HepG2 (cell line): ENCODE results near the gene RIMKLB. TPM values are rescaled to one million over a fixed set of nuclear protein-coding genes. Genes with fewer than 3 reads are reported as not detected.

Experiments used
- ATAC-seq: fragments of 200-7000 bp; cut with Tn5 transposase; 3 replicates; pipeline ENCODE4 v1.9.1; 2020; ENCODE audit warnings: mild to moderate bottlenecking, moderate library complexity
- BruUV-seq: library from RNA; stranded (reverse); fragments of 400-500 nt; replicated peaks from 2 replicates; lab custom pipeline; 2021; lab: Mats Ljungman, UMichigan
- CTCF ChIA-PET: fragments of 300-600 bp; formaldehyde crosslinking; extraction: SDS; loops from one replicate; lab custom pipeline; 2021; ENCODE audit warnings: low total read pairs, inconsistent platforms, low intra/inter-chr PET ratio; lab: Yijun Ruan, JAX
- POLR2A ChIA-PET: fragments of 350-600 bp; sonication (Branson Sonifier 250); formaldehyde crosslinking; loops from one replicate; lab custom pipeline; 2020; ENCODE audit warnings: antibody characterized with exemption, inconsistent platforms; lab: Yijun Ruan, JAX
- DNase-seq: peaks from one replicate; pipeline ENCODE4 v3.0.0-alpha.2; 2015; ENCODE audit warnings: low spot score
- FAIRE-seq: peaks from 3 replicates; lab custom pipeline; 2011; peaks lifted over from hg19 to GRCh38; lab: Jason Lieb, UNC
- H2AFZ ChIP-seq: one replicate; pipeline ENCODE4 v1.6.1; 2011; ENCODE audit warnings: low read length, inconsistent platforms
- H3K27ac ChIP-seq: fragments of 300-600 bp; 3 replicates; pipeline ENCODE4 v1.8.0; 2011; ENCODE audit warnings: mixed run types, mild to moderate bottlenecking, mixed read lengths, low read length, inconsistent platforms; ENCODE audit not compliant: insufficient read depth; ENCODE audit errors: extremely low read length
- H3K27me3 ChIP-seq, 2 experiments: fragments of 200-600 bp in 1 of 2; 2 replicates in 1 of 2; 3 replicates in 1 of 2; pipeline versions ENCODE4 v1.6.0 to v1.8.0; 2011; ENCODE audit warnings: low read length in 2 of 2, mild to moderate bottlenecking in 2 of 2, moderate library complexity in 2 of 2, inconsistent platforms in 1 of 2; ENCODE audit not compliant: insufficient read depth in 2 of 2, control insufficient read depth in 1 of 2
- H3K36me3 ChIP-seq, 2 experiments: fragments of 200-600 bp in 1 of 2; replicated peaks in 1 of 2; 2 replicates in 1 of 2; 3 replicates in 1 of 2; pipeline versions ENCODE4 v1.5.1 to v1.8.0; 2011; ENCODE audit warnings: low read length in 2 of 2, inconsistent platforms in 1 of 2; ENCODE audit not compliant: insufficient read depth in 2 of 2, control insufficient read depth in 1 of 2
- H3K4me1 ChIP-seq: 2 replicates; pipeline ENCODE4 v1.5.1; 2012; ENCODE audit warnings: low read length, inconsistent platforms; ENCODE audit not compliant: insufficient read depth
- H3K4me2 ChIP-seq: 2 replicates; pipeline ENCODE4 v1.6.0; 2011; ENCODE audit warnings: low read depth, low read length, inconsistent platforms
- H3K4me3 ChIP-seq, 3 experiments: fragments of 200-600 bp in 1 of 3; sonication (generic), shearing (Covaris generic) in 1 of 3; replicated peaks in 1 of 3; 2 replicates each; pipeline ENCODE4 v1.5.1; 2011 to 2016; ENCODE audit warnings: low read length in 3 of 3, inconsistent platforms in 2 of 3, low read depth in 2 of 3, mild to moderate bottlenecking in 2 of 3, control low read depth in 1 of 3, mixed read lengths in 1 of 3; ENCODE audit not compliant: insufficient read depth in 1 of 3
- H3K79me2 ChIP-seq: one replicate; pipeline ENCODE4 v1.6.1; 2011; ENCODE audit warnings: low read length, inconsistent platforms; ENCODE audit not compliant: insufficient read depth
- H3K9ac ChIP-seq: 2 replicates; pipeline ENCODE4 v1.6.0; 2011; ENCODE audit warnings: mild to moderate bottlenecking, low read depth, low read length, inconsistent platforms; ENCODE audit not compliant: insufficient read depth
- H3K9me3 ChIP-seq: 2 replicates; pipeline ENCODE4 v1.5.1; 2012; ENCODE audit warnings: mild to moderate bottlenecking, low read length
- H4K20me1 ChIP-seq: 2 replicates; pipeline ENCODE4 v1.6.0; 2011; ENCODE audit warnings: inconsistent platforms, mild to moderate bottlenecking, low read length, moderate library complexity; ENCODE audit not compliant: insufficient read depth
- ARID3A ChIP-seq: IDR thresholded peaks from 2 replicates; pipeline ENCODE4 v1.6.1; 2012; ENCODE audit warnings: low read depth, low read length, improper control_type of control experiment
- ELK4 ChIP-seq: sonication (generic); formaldehyde crosslinking; IDR thresholded peaks from 2 replicates; pipeline ENCODE4 v1.9.0; 2021; ENCODE audit warnings: missing genetic modification reagents, borderline replicate concordance
- HES4 ChIP-seq: sonication (generic); formaldehyde crosslinking; IDR thresholded peaks from 2 replicates; pipeline ENCODE4 v1.9.0; 2021; ENCODE audit warnings: mild to moderate bottlenecking, missing genetic modification reagents, borderline replicate concordance
- HNRNPLL ChIP-seq: fragments of 200-400 bp; formaldehyde crosslinking; IDR thresholded peaks from 2 replicates; pipeline ENCODE4 v1.6.1; 2017; ENCODE audit warnings: mild to moderate bottlenecking, low read depth, low read length; ENCODE audit not compliant: poor library complexity, severe bottlenecking
- PHF8 ChIP-seq: sonication (generic); formaldehyde crosslinking; IDR thresholded peaks from 2 replicates; pipeline ENCODE4 v1.5.0; 2020; ENCODE audit warnings: missing genetic modification reagents
- THAP7 ChIP-seq: sonication (generic); formaldehyde crosslinking; IDR thresholded peaks from 2 replicates; pipeline ENCODE4 v1.8.1; 2023; ENCODE audit warnings: mild to moderate bottlenecking, missing genetic modification reagents
- THAP9 ChIP-seq: sonication (generic); formaldehyde crosslinking; IDR thresholded peaks from 2 replicates; pipeline ENCODE4; 2020; ENCODE audit warnings: missing genetic modification reagents, mild to moderate bottlenecking, borderline replicate concordance
- ZNF20 ChIP-seq: sonication (generic); formaldehyde crosslinking; IDR thresholded peaks from 2 replicates; pipeline ENCODE4 v1.4.0; 2020; ENCODE audit warnings: mild to moderate bottlenecking, moderate library complexity, missing genetic modification reagents
- ZNF205 ChIP-seq: IDR thresholded peaks from 2 replicates; pipeline ENCODE4 v1.6.1; 2018; ENCODE audit warnings: missing biosample characterization, missing genetic modification reagents
- ZNF326 ChIP-seq: sonication (generic); formaldehyde crosslinking; IDR thresholded peaks from 2 replicates; pipeline ENCODE4 v1.4.0; 2020; ENCODE audit warnings: missing genetic modification reagents, borderline replicate concordance
- ZNF354B ChIP-seq: sonication (generic); formaldehyde crosslinking; IDR thresholded peaks from 2 replicates; pipeline ENCODE4 v1.8.0; 2022; ENCODE audit warnings: mild to moderate bottlenecking, missing genetic modification reagents
- WGBS: methylation state at CpG from one replicate; pipeline ENCODE4 v1.1.6; 2017; ENCODE audit warnings: low lambda C conversion rate; 5-methylcytosine and 5-hydroxymethylcytosine counted together
- in situ Hi-C: cut with HindIII; loops from 2 replicates; pipeline ENCODE4 v1.10.0; 2017; ENCODE audit warnings: low pct_unique_long_range_greater_than_20kb; ENCODE audit not compliant: extremely low pct_ligation_motif_present
- intact Hi-C: fragments of 100-400 bp; cut with micrococcal nuclease; formaldehyde crosslinking; loops from one replicate; pipeline ENCODE4 v1.10.0; 2022; ENCODE audit not compliant: unreplicated experiment
- polyA plus RNA-seq, 8 experiments: library from polyadenylated mRNA; depleted of rRNA in 3 of 8; stranded (reverse) in 7 of 8; unstranded in 1 of 8; fragments of >200 nt; fragmentation: Illumina TruSeq in 4 of 8; extraction: Trizol in 4 of 8; gene quantifications; 2 replicates each; pipeline versions ENCODE4 v1.2.1 to v1.2.3, GENCODE V29; 2011 to 2016; ENCODE audit warnings: low read depth in 4 of 8, missing spikeins in 1 of 8, mixed read lengths in 1 of 8; ENCODE audit not compliant: insufficient read depth in 1 of 8
- total RNA-seq, 5 experiments: library from RNA; depleted of rRNA; stranded (reverse); fragments of >200 nt; fragmentation: Illumina TruSeq; extraction: Trizol; gene quantifications; 2 replicates each; pipeline ENCODE4 v1.2.3, GENCODE V29; 2016; ENCODE audit warnings: low read depth in 1 of 5

RIMKLB gene
- total and polyA plus RNA-seq, 2 of the 13 experiments (the other 11 are each of a cell fraction or from before 2014, with no cell fraction given) = 0.33 to 0.40 TPM

GRCh38 chr12:8655421-8655820 lies 42.4 kb upstream of the RIMKLB start:
- H2AFZ ChIP-seq = peak overlapping the region; percentile 5
- no peak overlapping the region for H3K9ac ChIP-seq
- no peak overlapping the region for H3K4me2 ChIP-seq
- no peaks in the 10 kb centered on the region for H3K4me1 ChIP-seq
- WGBS = 26% methylated on average over 6 of the region's 6 CpGs
- H3K9me3 ChIP-seq = no peaks in the 10 kb centered on the region
- no peak overlapping the region for H3K4me3 ChIP-seq
- POLR2A ChIA-PET = no interaction called here
- no peaks in the 10 kb centered on the region for H4K20me1 ChIP-seq
- FAIRE-seq = no peak
- BruUV-seq = no TSS peak
- in situ Hi-C loops = no loop called here
- no peak for ATAC-seq
- DNase-seq = no peak
- CTCF ChIA-PET = no interaction called here
- no peaks in the 10 kb centered on the region for H3K79me2 ChIP-seq
- no peaks in the 10 kb centered on the region for H3K36me3 ChIP-seq
- intact Hi-C loops = no loop called here
- no peaks in the 10 kb centered on the region; a peak in 1 of 5 replicates for H3K27me3 ChIP-seq
- H3K27ac ChIP-seq = no peak overlapping the region
- TF ChIP-seq PHF8 (CRISPR knock-in tag) (no peak), ARID3A (no peak), ZNF20 (CRISPR knock-in tag) (no peak), ZNF326 (CRISPR knock-in tag) (no peak), HES4 (CRISPR knock-in tag) (no peak), ELK4 (CRISPR knock-in tag) (no peak), THAP7 (CRISPR knock-in tag) (no peak), THAP9 (CRISPR knock-in tag) (no peak), HNRNPLL (no peak), ZNF205 (CRISPR knock-in tag) (no peak), ZNF354B (CRISPR knock-in tag) (no peak)
